Left renal cortex interstitium (tissue), 4 donors: Measurements from ENCODE around the gene METTL22. TPM values are rescaled to one million over a fixed set of nuclear protein-coding genes. Genes with fewer than 3 reads are reported as not detected.
"Not testable (repeated sequence)": the region's sequence is repeated elsewhere in the genome, so short reads cannot be mapped to it uniquely, and the experiment has no call there.

Source experiments
- DNase-seq, 4 donors: peaks; one replicate each; pipeline ENCODE4 v3.0.0-alpha.2; 2013; ENCODE audit warnings: low read depth in 4 of 4, low spot score in 2 of 4, missing footprints in 1 of 4
- polyA plus RNA-seq, 4 donors: library from polyadenylated mRNA; unstranded; fragments of 120-200 nt; gene quantifications; one replicate each; pipeline ENCODE4 v1.2.1, GENCODE V29; 2013; ENCODE audit not compliant: insufficient read length in 4 of 4

The METTL22 gene
- polyA plus RNA-seq, 4 donors: 16.1 to 33.8 (median 20.7) TPM

GRCh38 chr16:8631373-8631772, 9.9 kb downstream of the METTL22 start:
- no peak for DNase-seq

GRCh38 chr16:8631818-8632465, 10.4 kb downstream of the METTL22 start:
- DNase-seq: no peak

GRCh38 chr16:8632675-8633182, 11.2 kb downstream of the METTL22 start:
- no peak for DNase-seq

- DNase-seq: no peak
These were observed 13.7 kb downstream of the METTL22 start for GRCh38 chr16:8634991-8635736.

DNA sequence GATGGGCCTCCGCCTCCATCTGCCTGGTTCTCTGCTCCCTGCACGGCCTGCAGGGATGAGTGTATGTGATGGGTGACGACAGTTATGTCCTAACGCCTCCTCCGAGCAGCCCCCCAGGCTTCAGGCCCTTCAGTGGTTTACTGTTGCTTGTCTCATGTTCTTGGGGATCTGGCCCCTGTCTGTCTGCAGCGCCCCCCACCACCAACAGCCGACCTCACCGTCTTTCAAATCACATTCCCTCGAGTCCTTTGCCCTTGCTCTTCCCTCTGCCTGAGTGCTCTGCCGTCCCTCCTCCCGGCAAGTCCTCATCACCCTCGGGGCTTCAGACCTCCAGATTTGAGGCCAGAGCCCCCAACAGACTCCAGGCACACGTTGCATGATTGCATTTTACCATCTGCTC, 18.2 kb downstream of the METTL22 start:
- DNase-seq: no peak

GRCh38 chr16:8641671-8642070, 20.2 kb downstream of the METTL22 start:
- DNase-seq: no peak

- DNase-seq: no peak
These were observed 20.6 kb downstream of the METTL22 start for GRCh38 chr16:8642146-8642545.

GRCh38 chr16:8644211-8645140, 23.0 kb downstream of the METTL22 start:
- no peak for DNase-seq

GRCh38 chr16:8645141-8645521, 23.6 kb downstream of the METTL22 start:
- no peak for DNase-seq

- no peak for DNase-seq
These were observed 24.3 kb downstream of the METTL22 start for GRCh38 chr16:8645831-8646230.

DNA sequence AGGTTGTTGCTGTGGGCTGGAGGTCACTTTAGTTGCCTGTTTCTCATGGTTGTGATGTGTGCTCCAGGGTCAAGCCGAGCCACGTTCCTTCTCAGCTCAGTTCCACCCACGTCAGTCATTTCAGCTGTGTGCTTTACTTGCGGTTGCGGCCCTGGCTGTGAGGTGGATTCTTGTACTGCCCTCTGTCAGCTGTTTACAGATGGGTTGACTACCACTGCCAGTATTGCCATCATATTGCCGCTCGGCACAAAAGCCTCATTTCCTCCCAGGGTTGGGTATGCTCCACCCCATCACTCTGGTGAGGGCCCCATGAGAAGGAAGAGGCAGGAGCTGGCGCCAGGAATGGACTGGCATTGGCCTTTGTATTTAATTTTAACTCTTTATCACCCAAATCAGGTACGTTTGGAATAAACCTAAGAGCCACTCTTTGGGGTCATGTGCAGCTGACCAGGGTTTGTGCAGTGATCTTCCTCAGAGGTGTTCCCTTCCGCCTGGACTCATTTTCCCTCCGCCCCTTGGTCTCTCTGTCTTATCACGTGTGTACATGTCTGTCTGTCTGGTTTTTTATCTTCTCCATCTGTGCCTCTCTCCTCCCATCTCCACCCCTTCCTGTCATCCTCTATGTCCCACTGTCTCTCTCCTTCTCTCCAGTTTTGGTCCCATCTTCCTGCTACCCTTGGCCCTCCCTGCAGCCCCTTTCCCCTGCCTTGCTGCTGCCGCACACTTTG, 25.0 kb downstream of the METTL22 start:
- no peak for DNase-seq

DNA sequence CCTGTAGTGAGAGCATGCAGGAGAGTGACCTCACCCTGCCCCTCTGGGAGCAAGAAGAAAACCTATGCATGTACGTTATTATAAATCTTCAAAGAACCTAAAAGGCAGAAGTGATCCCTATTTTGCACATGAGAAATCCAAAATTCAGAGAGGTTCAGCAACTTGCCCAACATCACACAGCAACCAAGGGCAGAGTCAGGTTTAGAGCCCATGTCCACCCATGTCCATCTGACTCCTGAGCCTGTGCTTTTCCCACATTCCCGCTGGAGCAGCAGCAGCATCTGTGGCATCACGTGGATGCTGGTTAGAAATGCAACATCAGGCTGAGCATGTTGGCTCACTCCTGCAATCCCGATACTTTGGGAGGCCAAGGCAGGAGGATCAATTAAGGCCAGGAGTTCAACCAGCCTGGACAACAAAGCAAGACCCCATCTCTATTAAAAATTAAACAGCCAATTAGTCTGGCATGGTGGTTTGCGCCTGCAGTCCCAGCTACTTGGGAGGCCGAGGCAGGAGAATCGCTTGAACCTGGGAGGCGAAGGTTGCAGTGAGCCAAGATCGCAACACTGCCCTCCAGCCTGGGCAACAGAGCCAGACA, 26.3 kb downstream of the METTL22 start:
- no peak for DNase-seq

DNA sequence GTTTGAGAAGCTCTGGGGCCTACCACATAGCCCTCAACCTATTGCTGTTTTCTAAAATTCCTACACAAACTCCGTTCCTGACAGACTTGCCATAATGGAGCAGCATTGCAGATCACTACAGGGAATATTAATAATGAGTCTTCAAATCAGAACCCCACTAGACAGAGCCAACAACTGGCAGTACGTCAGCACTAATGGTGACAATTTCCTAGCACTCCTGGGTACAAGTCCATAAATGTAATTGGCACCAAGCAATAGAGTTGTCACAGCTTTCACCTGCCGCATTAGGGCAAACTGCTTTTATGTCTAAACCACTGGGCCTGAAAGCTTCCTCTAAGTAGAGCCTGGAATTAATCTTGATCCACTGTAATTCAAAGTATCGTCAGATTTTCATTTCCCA, 27.4 kb downstream of the METTL22 start:
- DNase-seq: no peak

- DNase-seq: no peak
These were observed 28.5 kb downstream of the METTL22 start for GRCh38 chr16:8649829-8650554.

- not testable (repeated sequence) for DNase-seq
These were observed 30.5 kb downstream of the METTL22 start for GRCh38 chr16:8651958-8652357.

GRCh38 chr16:8655184-8655717, 33.8 kb downstream of the METTL22 start:
- no peak for DNase-seq

DNA sequence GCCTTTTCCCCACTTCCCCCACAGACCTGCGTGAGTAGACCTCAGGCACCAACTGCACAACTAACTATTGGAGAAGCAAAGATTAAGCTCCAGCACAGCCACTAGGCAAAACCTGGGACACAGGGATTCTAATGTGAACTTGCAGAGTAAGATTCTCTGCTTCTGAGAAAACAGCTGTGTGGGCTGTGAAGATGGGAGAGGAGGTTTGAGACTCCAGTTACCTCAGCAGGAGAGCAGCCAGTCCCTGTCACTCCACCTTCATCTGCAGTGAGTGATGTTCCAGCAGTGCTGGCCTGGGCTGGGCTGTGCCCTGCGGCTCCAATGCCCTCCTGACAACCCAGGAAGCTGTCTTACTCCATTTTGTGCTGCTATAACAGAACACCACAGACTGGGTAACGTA, 34.9 kb downstream of the METTL22 start:
- DNase-seq: no peak

DNA sequence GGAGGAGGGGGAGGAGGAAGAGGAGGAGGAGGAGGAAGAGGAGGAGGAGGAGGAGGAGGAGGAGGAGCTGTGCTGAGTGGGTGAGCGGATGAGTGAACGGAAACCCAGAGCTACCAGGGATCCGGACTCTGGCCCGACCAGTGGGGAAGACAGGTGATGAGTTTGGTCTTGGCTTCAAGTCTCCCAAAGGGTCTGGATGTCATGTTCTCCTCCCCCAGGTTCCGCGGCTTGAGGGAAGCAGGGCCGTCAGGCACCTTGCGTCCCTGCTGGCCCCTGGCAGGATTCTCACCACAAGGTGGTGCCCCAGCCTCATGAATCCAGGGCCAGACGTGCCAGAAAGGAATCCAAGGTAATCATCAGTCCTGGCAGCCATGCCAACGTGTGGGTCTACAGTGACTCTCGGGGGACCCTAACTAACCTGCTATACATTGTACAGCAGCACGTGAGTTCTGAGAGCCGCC, 39.4 kb downstream of the METTL22 start:
- peak in 1 of 4 donors; percentile 69 for DNase-seq

GRCh38 chr16:8661703-8662102, 40.2 kb downstream of the METTL22 start:
- no peak for DNase-seq
